GM12878 (cell line): ENCODE results near the gene CCSER2. TPM values are rescaled to one million over a fixed set of nuclear protein-coding genes. Genes with fewer than 3 reads are reported as not detected.

Source experiments
- BHLHE40 ChIP-seq, 2 experiments: fragments of 450-650 bp in 1 of 2; IDR thresholded peaks; 2 replicates each; pipeline ENCODE4 v1.6.1; 2011 to 2017; ENCODE audit warnings: low read depth in 2 of 2, borderline replicate concordance in 1 of 2, improper control_type of control experiment in 1 of 2, low read length in 1 of 2, mild to moderate bottlenecking in 1 of 2
- BMI1 ChIP-seq: fragments of 450-650 bp; IDR thresholded peaks from 2 replicates; pipeline ENCODE4 v1.6.1; 2016; ENCODE audit warnings: mild to moderate bottlenecking, moderate library complexity, borderline replicate concordance
- BRCA1 ChIP-seq: IDR thresholded peaks from 2 replicates; pipeline ENCODE4 v1.6.1; 2011; ENCODE audit warnings: low read depth, low read length, improper control_type of control experiment
- CREM ChIP-seq: IDR thresholded peaks from 2 replicates; pipeline ENCODE4 v1.6.1; 2014; ENCODE audit warnings: antibody characterized with exemption, low read depth
- FOXK2 ChIP-seq: fragments of 450-650 bp; IDR thresholded peaks from 2 replicates; pipeline ENCODE4 v1.6.1; 2017; ENCODE audit warnings: mild to moderate bottlenecking, moderate library complexity
- MTA2 ChIP-seq: fragments of 450-650 bp; IDR thresholded peaks from 2 replicates; pipeline ENCODE4 v1.6.1; 2016; ENCODE audit warnings: low read depth, mild to moderate bottlenecking, moderate library complexity
- NFIC ChIP-seq: IDR thresholded peaks from 2 replicates; pipeline ENCODE4 v1.6.1; 2012; ENCODE audit warnings: low read depth, mild to moderate bottlenecking, inconsistent platforms, low read length, moderate library complexity
- POLR2A ChIP-seq: IDR thresholded peaks from 2 replicates; pipeline ENCODE4 v1.6.1; 2011; ENCODE audit warnings: low read depth, mild to moderate bottlenecking, low read length
- RAD51 ChIP-seq: fragments of 450-650 bp; IDR thresholded peaks from 2 replicates; pipeline ENCODE4 v1.6.1; 2016; ENCODE audit warnings: moderate library complexity, mild to moderate bottlenecking, inconsistent platforms
- RELA ChIP-seq: fragments of 450-650 bp; IDR thresholded peaks from 2 replicates; pipeline ENCODE4 v1.8.0; 2014; ENCODE audit warnings: borderline replicate concordance; ENCODE audit not compliant: partially characterized antibody
- polyA plus RNA-seq, 11 experiments: library from polyadenylated mRNA; depleted of rRNA in 4 of 11; unstranded in 6 of 11; stranded (reverse) in 5 of 11; fragments of >200 nt; fragmentation: Nextera tagmentation in 4 of 11; fragmentation: Illumina TruSeq in 1 of 11; extraction: Ambion mirVana in 4 of 11; extraction: Trizol in 1 of 11; gene quantifications; 1 replicate in 1 of 11; 2 replicates in 10 of 11; pipeline versions ENCODE4 v1.2.1 to v1.2.3, GENCODE V29; 2011 to 2016; ENCODE audit warnings: inconsistent platforms in 2 of 11, missing spikeins in 2 of 11, low read depth in 1 of 11
- total RNA-seq, 4 experiments: library from RNA; depleted of rRNA in 3 of 4; stranded (reverse); fragments of >200 nt in 3 of 4; fragmentation: Illumina TruSeq in 1 of 4; extraction: Trizol in 1 of 4; gene quantifications; 2 replicates each; pipeline versions ENCODE4 v1.2.1 to v1.2.3, GENCODE V29; 2013 to 2021
- TF ChIP-seq, protein P1 (sequence below): IDR thresholded peaks from 2 replicates; pipeline ENCODE4 v1.6.1; 2012; ENCODE audit warnings: mild to moderate bottlenecking, low read depth, low read length
- TF ChIP-seq, protein P2 (sequence below): IDR thresholded peaks from 2 replicates; pipeline ENCODE4 v1.6.1; 2012; ENCODE audit warnings: low read depth, low read length, improper control_type of control experiment
- TF ChIP-seq, protein P3 (sequence below): fragments of 450-650 bp; IDR thresholded peaks from 2 replicates; pipeline ENCODE4 v1.6.1; 2017; ENCODE audit warnings: mild to moderate bottlenecking, moderate library complexity
- TF ChIP-seq, protein P4 (sequence below): fragments of 150-350 bp; IDR thresholded peaks from 2 replicates; pipeline ENCODE4 v1.6.1; 2016; ENCODE audit warnings: low read depth, low read length
- TF ChIP-seq, protein P5 (sequence below): fragments of 450-650 bp; IDR thresholded peaks from 2 replicates; pipeline ENCODE4 v1.6.1; 2017; ENCODE audit warnings: borderline replicate concordance

CCSER2 gene
- total and polyA plus RNA-seq, 10 of the 15 experiments (the other 5 are each of a cell fraction or from before 2014, with no cell fraction given): 4.7 to 18.8 (median 13.2) TPM

DNA sequence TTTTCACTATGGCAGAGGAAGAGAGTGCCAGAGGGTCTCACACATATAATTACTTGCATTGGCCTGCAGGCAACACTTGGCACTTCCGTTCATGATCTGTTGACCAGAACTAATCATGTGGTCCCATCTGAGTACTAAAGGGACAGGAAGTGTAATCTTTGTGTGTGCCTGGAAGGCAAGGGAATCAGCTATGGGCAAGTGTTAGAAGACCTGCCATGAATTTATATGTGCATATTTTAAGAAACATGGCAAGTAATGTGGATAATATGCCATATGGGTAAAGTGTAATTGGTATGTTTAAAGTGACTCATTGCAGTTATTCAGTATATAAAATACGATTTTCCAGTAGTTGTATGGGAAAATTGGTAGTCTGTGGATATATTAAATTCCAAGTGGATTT, 46.1 kb downstream of the CCSER2 start (continued):
- TF ChIP-seq, protein P1, sequence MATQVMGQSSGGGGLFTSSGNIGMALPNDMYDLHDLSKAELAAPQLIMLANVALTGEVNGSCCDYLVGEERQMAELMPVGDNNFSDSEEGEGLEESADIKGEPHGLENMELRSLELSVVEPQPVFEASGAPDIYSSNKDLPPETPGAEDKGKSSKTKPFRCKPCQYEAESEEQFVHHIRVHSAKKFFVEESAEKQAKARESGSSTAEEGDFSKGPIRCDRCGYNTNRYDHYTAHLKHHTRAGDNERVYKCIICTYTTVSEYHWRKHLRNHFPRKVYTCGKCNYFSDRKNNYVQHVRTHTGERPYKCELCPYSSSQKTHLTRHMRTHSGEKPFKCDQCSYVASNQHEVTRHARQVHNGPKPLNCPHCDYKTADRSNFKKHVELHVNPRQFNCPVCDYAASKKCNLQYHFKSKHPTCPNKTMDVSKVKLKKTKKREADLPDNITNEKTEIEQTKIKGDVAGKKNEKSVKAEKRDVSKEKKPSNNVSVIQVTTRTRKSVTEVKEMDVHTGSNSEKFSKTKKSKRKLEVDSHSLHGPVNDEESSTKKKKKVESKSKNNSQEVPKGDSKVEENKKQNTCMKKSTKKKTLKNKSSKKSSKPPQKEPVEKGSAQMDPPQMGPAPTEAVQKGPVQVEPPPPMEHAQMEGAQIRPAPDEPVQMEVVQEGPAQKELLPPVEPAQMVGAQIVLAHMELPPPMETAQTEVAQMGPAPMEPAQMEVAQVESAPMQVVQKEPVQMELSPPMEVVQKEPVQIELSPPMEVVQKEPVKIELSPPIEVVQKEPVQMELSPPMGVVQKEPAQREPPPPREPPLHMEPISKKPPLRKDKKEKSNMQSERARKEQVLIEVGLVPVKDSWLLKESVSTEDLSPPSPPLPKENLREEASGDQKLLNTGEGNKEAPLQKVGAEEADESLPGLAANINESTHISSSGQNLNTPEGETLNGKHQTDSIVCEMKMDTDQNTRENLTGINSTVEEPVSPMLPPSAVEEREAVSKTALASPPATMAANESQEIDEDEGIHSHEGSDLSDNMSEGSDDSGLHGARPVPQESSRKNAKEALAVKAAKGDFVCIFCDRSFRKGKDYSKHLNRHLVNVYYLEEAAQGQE: no peak
- TF ChIP-seq, protein P2, sequence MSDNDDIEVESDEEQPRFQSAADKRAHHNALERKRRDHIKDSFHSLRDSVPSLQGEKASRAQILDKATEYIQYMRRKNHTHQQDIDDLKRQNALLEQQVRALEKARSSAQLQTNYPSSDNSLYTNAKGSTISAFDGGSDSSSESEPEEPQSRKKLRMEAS: no peak
- TF ChIP-seq POLR2A (no peak), CREM (no peak), BRCA1 (no peak), RELA (no peak), MTA2 (no peak), BMI1 (no peak), FOXK2 (no peak), BHLHE40 (IDR thresholded peaks at IDR 0.05; ENCODE audit: borderline replicate concordance in 1 of 2, low read depth in 2 of 2, low read length in 1 of 2) (no peak), NFIC (no peak), RAD51 (no peak)
- TF ChIP-seq, protein P3, sequence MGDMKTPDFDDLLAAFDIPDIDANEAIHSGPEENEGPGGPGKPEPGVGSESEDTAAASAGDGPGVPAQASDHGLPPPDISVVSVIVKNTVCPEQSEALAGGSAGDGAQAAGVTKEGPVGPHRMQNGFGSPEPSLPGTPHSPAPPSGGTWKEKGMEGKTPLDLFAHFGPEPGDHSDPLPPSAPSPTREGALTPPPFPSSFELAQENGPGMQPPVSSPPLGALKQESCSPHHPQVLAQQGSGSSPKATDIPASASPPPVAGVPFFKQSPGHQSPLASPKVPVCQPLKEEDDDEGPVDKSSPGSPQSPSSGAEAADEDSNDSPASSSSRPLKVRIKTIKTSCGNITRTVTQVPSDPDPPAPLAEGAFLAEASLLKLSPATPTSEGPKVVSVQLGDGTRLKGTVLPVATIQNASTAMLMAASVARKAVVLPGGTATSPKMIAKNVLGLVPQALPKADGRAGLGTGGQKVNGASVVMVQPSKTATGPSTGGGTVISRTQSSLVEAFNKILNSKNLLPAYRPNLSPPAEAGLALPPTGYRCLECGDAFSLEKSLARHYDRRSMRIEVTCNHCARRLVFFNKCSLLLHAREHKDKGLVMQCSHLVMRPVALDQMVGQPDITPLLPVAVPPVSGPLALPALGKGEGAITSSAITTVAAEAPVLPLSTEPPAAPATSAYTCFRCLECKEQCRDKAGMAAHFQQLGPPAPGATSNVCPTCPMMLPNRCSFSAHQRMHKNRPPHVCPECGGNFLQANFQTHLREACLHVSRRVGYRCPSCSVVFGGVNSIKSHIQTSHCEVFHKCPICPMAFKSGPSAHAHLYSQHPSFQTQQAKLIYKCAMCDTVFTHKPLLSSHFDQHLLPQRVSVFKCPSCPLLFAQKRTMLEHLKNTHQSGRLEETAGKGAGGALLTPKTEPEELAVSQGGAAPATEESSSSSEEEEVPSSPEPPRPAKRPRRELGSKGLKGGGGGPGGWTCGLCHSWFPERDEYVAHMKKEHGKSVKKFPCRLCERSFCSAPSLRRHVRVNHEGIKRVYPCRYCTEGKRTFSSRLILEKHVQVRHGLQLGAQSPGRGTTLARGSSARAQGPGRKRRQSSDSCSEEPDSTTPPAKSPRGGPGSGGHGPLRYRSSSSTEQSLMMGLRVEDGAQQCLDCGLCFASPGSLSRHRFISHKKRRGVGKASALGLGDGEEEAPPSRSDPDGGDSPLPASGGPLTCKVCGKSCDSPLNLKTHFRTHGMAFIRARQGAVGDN: no peak
- TF ChIP-seq, protein P4, sequence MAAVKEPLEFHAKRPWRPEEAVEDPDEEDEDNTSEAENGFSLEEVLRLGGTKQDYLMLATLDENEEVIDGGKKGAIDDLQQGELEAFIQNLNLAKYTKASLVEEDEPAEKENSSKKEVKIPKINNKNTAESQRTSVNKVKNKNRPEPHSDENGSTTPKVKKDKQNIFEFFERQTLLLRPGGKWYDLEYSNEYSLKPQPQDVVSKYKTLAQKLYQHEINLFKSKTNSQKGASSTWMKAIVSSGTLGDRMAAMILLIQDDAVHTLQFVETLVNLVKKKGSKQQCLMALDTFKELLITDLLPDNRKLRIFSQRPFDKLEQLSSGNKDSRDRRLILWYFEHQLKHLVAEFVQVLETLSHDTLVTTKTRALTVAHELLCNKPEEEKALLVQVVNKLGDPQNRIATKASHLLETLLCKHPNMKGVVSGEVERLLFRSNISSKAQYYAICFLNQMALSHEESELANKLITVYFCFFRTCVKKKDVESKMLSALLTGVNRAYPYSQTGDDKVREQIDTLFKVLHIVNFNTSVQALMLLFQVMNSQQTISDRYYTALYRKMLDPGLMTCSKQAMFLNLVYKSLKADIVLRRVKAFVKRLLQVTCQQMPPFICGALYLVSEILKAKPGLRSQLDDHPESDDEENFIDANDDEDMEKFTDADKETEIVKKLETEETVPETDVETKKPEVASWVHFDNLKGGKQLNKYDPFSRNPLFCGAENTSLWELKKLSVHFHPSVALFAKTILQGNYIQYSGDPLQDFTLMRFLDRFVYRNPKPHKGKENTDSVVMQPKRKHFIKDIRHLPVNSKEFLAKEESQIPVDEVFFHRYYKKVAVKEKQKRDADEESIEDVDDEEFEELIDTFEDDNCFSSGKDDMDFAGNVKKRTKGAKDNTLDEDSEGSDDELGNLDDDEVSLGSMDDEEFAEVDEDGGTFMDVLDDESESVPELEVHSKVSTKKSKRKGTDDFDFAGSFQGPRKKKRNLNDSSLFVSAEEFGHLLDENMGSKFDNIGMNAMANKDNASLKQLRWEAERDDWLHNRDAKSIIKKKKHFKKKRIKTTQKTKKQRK: no peak
- TF ChIP-seq, protein P5, sequence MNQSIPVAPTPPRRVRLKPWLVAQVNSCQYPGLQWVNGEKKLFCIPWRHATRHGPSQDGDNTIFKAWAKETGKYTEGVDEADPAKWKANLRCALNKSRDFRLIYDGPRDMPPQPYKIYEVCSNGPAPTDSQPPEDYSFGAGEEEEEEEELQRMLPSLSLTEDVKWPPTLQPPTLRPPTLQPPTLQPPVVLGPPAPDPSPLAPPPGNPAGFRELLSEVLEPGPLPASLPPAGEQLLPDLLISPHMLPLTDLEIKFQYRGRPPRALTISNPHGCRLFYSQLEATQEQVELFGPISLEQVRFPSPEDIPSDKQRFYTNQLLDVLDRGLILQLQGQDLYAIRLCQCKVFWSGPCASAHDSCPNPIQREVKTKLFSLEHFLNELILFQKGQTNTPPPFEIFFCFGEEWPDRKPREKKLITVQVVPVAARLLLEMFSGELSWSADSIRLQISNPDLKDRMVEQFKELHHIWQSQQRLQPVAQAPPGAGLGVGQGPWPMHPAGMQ: no peak
- TF ChIP-seq, all 136 proteins: peak for 0
